ENCODE data around the gene RNF208.

GRCh38 chr9:137228506-137228967 lies 6.5 kb upstream of the RNF208 start:
- TF ChIP-seq YY1 (IDR thresholded peaks at IDR 0.05; ENCODE audit: insufficient read depth, insufficient read length) (no peak), ZNF274 (IDR thresholded peaks at IDR 0.05; ENCODE audit: low read depth, low read length) (no peak)

Data from NT2/D1 (cell line).